CD4-positive, alpha-beta T cell (primary cell): Measurements from ENCODE around the gene DUOXA2. TPM values are rescaled to one million over a fixed set of nuclear protein-coding genes. Genes with fewer than 3 reads are reported as not detected.

ENCODE experiments used
- ATAC-seq: fragments of 200-7000 bp; cut with Tn5 transposase; one replicate; pipeline ENCODE4 v1.10.0; 2022; ENCODE audit warnings: mild to moderate bottlenecking; ENCODE audit not compliant: poor library complexity
- CTCF ChIA-PET: fragments of 350-600 bp; sonication (Branson Sonifier 250); formaldehyde crosslinking; loops from one replicate; lab custom pipeline; 2021; ENCODE audit warnings: antibody characterized with exemption, inconsistent platforms; lab: Charles Lee
- POLR2A ChIA-PET: fragments of 350-600 bp; sonication (Branson Sonifier 250); formaldehyde crosslinking; loops from one replicate; lab custom pipeline; 2021; ENCODE audit warnings: antibody characterized with exemption, inconsistent platforms; lab: Charles Lee
- DNase-seq, 14 experiments: peaks; one replicate each; pipeline ENCODE4 v3.0.0-alpha.2; 2013 to 2020; ENCODE audit warnings: mixed read lengths in 2 of 14
- H3K27ac ChIP-seq, 2 donors: one replicate each; pipeline versions ENCODE4 v1.5.1 to v1.7.0; 2013; ENCODE audit warnings: low read length in 2 of 2, low read depth in 1 of 2, mild to moderate bottlenecking in 1 of 2
- H3K27me3 ChIP-seq, 2 experiments: 1 replicate in 1 of 2; 2 replicates in 1 of 2; pipeline versions ENCODE4 v1.6.1 to v1.7.0; 2013; ENCODE audit warnings: low read length in 2 of 2, control low read depth in 1 of 2, mild to moderate bottlenecking in 1 of 2, moderate library complexity in 1 of 2; ENCODE audit not compliant: insufficient read depth in 2 of 2, control insufficient read depth in 1 of 2
- H3K36me3 ChIP-seq: one replicate; pipeline ENCODE4 v1.6.1; 2013; ENCODE audit warnings: low read length, control low read depth; ENCODE audit not compliant: insufficient read depth
- H3K4me1 ChIP-seq: one replicate; pipeline ENCODE4 v1.6.1; 2013; ENCODE audit warnings: low read length, control low read depth; ENCODE audit not compliant: insufficient read depth
- H3K4me3 ChIP-seq: one replicate; pipeline ENCODE4 v1.5.1; 2013; ENCODE audit warnings: mild to moderate bottlenecking, low read length, moderate library complexity
- H3K9me3 ChIP-seq, 2 experiments: 1 replicate in 1 of 2; 2 replicates in 1 of 2; pipeline versions ENCODE4 v1.6.1 to v1.7.0; 2013; ENCODE audit warnings: low read length in 2 of 2, mild to moderate bottlenecking in 2 of 2, control low read depth in 1 of 2, moderate library complexity in 1 of 2; ENCODE audit not compliant: control insufficient read depth in 1 of 2, insufficient read depth in 1 of 2
- H3K27ac Mint-ChIP-seq: one replicate; pipeline ENCODE4 v1.8.0; 2020; ENCODE audit warnings: mixed read lengths
- H3K27me3 Mint-ChIP-seq: one replicate; pipeline ENCODE4 v1.8.0; 2021; ENCODE audit warnings: mixed read lengths
- H3K36me3 Mint-ChIP-seq: one replicate; pipeline ENCODE4 v1.8.0; 2021; ENCODE audit warnings: low read depth, mixed read lengths
- H3K4me1 Mint-ChIP-seq: one replicate; pipeline ENCODE4 v1.8.0; 2021; ENCODE audit warnings: low read depth, mixed read lengths
- H3K4me3 Mint-ChIP-seq: one replicate; pipeline ENCODE4 v1.8.0; 2020; ENCODE audit warnings: mild to moderate bottlenecking, mixed read lengths
- H3K9me3 Mint-ChIP-seq: one replicate; pipeline ENCODE4 v1.8.0; 2020; ENCODE audit warnings: mixed read lengths
- CTCF ChIP-seq: fragments of 200-600 bp; IDR thresholded peaks from one replicate; pipeline ENCODE4 v1.8.0; 2022; ENCODE audit warnings: antibody characterized with exemption, mild to moderate bottlenecking
- intact Hi-C, 2 experiments: fragments of 100-400 bp; cut with DNase I in 1 of 2; cut with micrococcal nuclease in 1 of 2; formaldehyde crosslinking; loops; one replicate each; pipeline versions ENCODE4 v1.15.1 to v1.9.0; 2023 to 2025; cut with DNase I, micrococcal nuclease
- total RNA-seq, 174 experiments: library from RNA in 2 of 174; stranded (reverse) in 2 of 174; gene quantifications; one replicate each; pipeline ENCODE4 v1.2.3 and lab custom pipeline; 2021 to 2026

Gene DUOXA2
- total RNA-seq, 2 experiments from 2014 or later, result not detected

- CTCF ChIA-PET, result interaction anchor here (1.1 to 3.0 kb wide), 4 partner anchors 34 to 112 kb away, joined by 3 to 15 read pairs (median 8); no protein-coding TSS in a partner anchor
- no peaks in the 10 kb centered on the region for H3K9me3 ChIP-seq
- no peaks in the 10 kb centered on the region for H3K27me3 Mint-ChIP-seq
- ATAC-seq (no peak), DNase-seq (no peak)
- no peak overlapping the region for H3K4me3 ChIP-seq
- no peaks in the 10 kb centered on the region for H3K36me3 ChIP-seq
- no peak for TF ChIP-seq CTCF
- intact Hi-C loops, result loop anchor here (5.0 to 10.0 kb wide), 5 partner anchors 38 to 1983 kb away; partner anchors contain the start of genes BLOC1S6 (in 1 of the 2), DUOX1 (in 1 of the 2) and DUOXA1 (in 1 of the 2)
- peaks cover 29% of the 10 kb centered on the region for H3K4me1 ChIP-seq
- peak overlapping the region; percentile 85 for H3K27ac Mint-ChIP-seq
- H3K4me1 Mint-ChIP-seq, result peaks cover 15% of the 10 kb centered on the region
- no peaks in the 10 kb centered on the region for H3K36me3 Mint-ChIP-seq
- no peaks in the 10 kb centered on the region for H3K27me3 ChIP-seq
- peak overlapping the region; percentile 84 for H3K4me3 Mint-ChIP-seq
- H3K9me3 Mint-ChIP-seq, result no peaks in the 10 kb centered on the region
- POLR2A ChIA-PET, result interaction anchor here (3.7 to 4.9 kb wide), 2 partner anchors 33 to 36 kb away, joined by 19 to 36 read pairs; no protein-coding TSS in a partner anchor
- H3K27ac ChIP-seq, result no peak overlapping the region
Observed at GRCh38 chr15:45164914-45165313, 50.8 kb downstream of the DUOXA2 start.

GRCh38 chr15:45165536-45165935, 51.4 kb downstream of the DUOXA2 start:
- H3K27me3 Mint-ChIP-seq, result no peaks in the 10 kb centered on the region
- Histone ChIP-seq H3K4me3 (no peak overlapping the region), H3K36me3 (no peaks in the 10 kb centered on the region), H3K27ac (no peak overlapping the region), H3K27me3 (no peaks in the 10 kb centered on the region), H3K9me3 (no peaks in the 10 kb centered on the region), H3K4me1 (peaks cover 29% of the 10 kb centered on the region)
- H3K4me3 Mint-ChIP-seq, result peak overlapping the region; percentile 84
- no peak for ATAC-seq
- CTCF ChIA-PET, result interaction anchor here (1.1 to 3.0 kb wide), 3 partner anchors 33 to 111 kb away, joined by 3 to 12 read pairs (median 4); no protein-coding TSS in a partner anchor
- peaks cover 15% of the 10 kb centered on the region for H3K4me1 Mint-ChIP-seq
- DNase-seq, result no peak
- H3K36me3 Mint-ChIP-seq, result no peaks in the 10 kb centered on the region
- intact Hi-C loops, result loop anchor here (5.0 to 10.0 kb wide), 5 partner anchors 38 to 1983 kb away; partner anchors contain the start of genes BLOC1S6 (in 1 of the 2), DUOX1 (in 1 of the 2) and DUOXA1 (in 1 of the 2)
- no peaks in the 10 kb centered on the region for H3K9me3 Mint-ChIP-seq
- TF ChIP-seq CTCF, result no peak
- peak overlapping the region; percentile 85 for H3K27ac Mint-ChIP-seq
- POLR2A ChIA-PET, result interaction anchor here (3.7 to 4.9 kb wide), 2 partner anchors 33 to 35 kb away, joined by 19 to 36 read pairs; no protein-coding TSS in a partner anchor

DNA sequence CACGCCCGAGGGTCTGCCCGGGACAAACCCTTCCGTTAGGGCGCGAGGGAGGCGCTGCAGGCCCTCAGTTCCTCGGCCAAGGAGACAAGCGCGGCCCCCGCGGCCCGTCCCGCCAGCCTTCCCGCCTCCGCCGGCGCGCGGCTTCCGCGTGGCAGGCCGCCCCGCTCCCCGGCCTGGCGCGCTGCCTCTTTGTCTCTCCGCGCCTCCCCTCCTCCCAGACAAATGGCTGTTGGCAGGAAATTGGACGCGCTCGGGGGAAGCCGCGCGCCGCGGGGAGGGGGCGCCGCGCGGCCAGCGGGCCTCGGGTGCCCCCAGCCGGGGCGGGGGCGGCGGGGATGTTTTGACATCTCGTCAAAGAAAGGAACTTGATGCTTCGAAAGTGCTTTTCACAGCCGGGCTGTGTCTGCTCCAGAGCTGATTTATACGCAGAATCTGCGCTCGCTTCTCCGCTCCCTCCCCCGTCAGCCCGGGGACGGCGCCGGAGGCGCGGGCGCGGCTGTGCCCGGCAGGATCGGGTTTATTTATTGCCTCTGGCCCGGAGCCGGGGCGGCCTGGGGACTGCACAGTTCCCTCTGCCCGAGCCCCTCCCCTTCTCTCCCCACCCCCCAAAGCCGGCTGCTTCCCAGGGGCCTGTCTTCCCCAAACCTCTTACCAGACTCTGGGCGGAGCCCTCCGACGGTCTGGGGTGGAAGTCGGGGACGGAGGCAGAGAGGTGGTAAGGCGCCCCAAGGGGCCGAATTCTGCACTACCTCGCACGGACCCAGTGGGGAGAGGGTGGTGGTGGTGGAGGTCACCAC, 52.9 kb downstream of the DUOXA2 start:
- H3K27me3 Mint-ChIP-seq, result no peaks in the 10 kb centered on the region

More for the DNA sequence above, 52.9 kb downstream of the DUOXA2 start:
- Histone ChIP-seq H3K27ac (peak overlapping the region; percentile 73 to 83), H3K36me3 (no peaks in the 10 kb centered on the region), H3K27me3 (no peaks in the 10 kb centered on the region), H3K9me3 (no peaks in the 10 kb centered on the region), H3K4me1 (peaks cover 29% of the 10 kb centered on the region), H3K4me3 (peak overlapping the region; percentile 78)
- Mint-ChIP-seq H3K36me3 (no peaks in the 10 kb centered on the region), H3K27ac (peak overlapping the region; percentile 89), H3K4me1 (peaks cover 15% of the 10 kb centered on the region), H3K9me3 (no peaks in the 10 kb centered on the region), H3K4me3 (peak overlapping the region; percentile 85)
- POLR2A ChIA-PET, result interaction anchor here (0.6 to 3.7 kb wide), 13 partner anchors 9 to 235 kb away, joined by 3 to 53 read pairs (median 4); partner anchors contain the start of gene SHF
- peak; percentile 65 for TF ChIP-seq CTCF
- DNase-seq, result peak; percentile 69 to 91 (median 78)
- ATAC-seq, result peak; percentile 90
- intact Hi-C loops, result loop anchor here (1.0 to 10.0 kb wide), 7 partner anchors 33 to 1985 kb away; partner anchors contain the start of genes BLOC1S6 (in 1 of the 2), DUOX1 (in 1 of the 2) and DUOXA1 (in 1 of the 2)
- CTCF ChIA-PET, result interaction anchor here (0.7 to 2.2 kb wide), 8 partner anchors 12 to 234 kb away, joined by 3 to 14 read pairs (median 8); partner anchors contain the start of gene SHF
